H1 (cell line): ENCODE results near the gene IL1RAPL1.

Source experiments
- BRCA1 ChIP-seq: IDR thresholded peaks from 2 replicates; pipeline ENCODE4 v1.6.1; 2012; ENCODE audit warnings: low read depth, low read length, improper control_type of control experiment
- CBX8 ChIP-seq: fragments of 300-800, 300-1000 bp; sonication (generic); IDR thresholded peaks from 2 replicates; pipeline ENCODE4 v1.7.1; 2016; ENCODE audit warnings: low read depth, low read length, borderline replicate concordance
- CEBPB ChIP-seq: IDR thresholded peaks from 2 replicates; pipeline ENCODE4 v1.6.1; 2012; ENCODE audit warnings: low read depth, low read length
- EGR1 ChIP-seq: IDR thresholded peaks from 2 replicates; pipeline ENCODE4 v1.6.1; 2011; ENCODE audit warnings: low read depth, low read length, borderline replicate concordance
- EP300 ChIP-seq, 2 experiments: IDR thresholded peaks; 1 replicate in 1 of 2; 2 replicates in 1 of 2; pipeline ENCODE4 v1.6.1; 2011 to 2012; ENCODE audit warnings: low read depth in 2 of 2, low read length in 2 of 2, mild to moderate bottlenecking in 2 of 2, borderline replicate concordance in 1 of 2, inconsistent platforms in 1 of 2, moderate library complexity in 1 of 2
- EZH2 ChIP-seq: fragments of 200-600 bp; sonication (generic); IDR thresholded peaks from 2 replicates; pipeline ENCODE4 v1.7.1; 2012; ENCODE audit warnings: low read depth, mild to moderate bottlenecking, moderate library complexity, low read length, inconsistent platforms; ENCODE audit not compliant: severe bottlenecking
- KDM5A ChIP-seq: fragments of 200-600 bp; IDR thresholded peaks from 2 replicates; pipeline ENCODE4 v1.7.1; 2012; ENCODE audit warnings: mild to moderate bottlenecking, low read length, inconsistent platforms, mixed read lengths
- NANOG ChIP-seq: IDR thresholded peaks from 2 replicates; pipeline ENCODE4 v1.6.1; 2011; ENCODE audit warnings: low read length, low read depth, mild to moderate bottlenecking, inconsistent platforms; ENCODE audit not compliant: insufficient read depth, poor library complexity, severe bottlenecking
- RAD21 ChIP-seq, 2 experiments: IDR thresholded peaks in 1 of 2; conservative IDR thresholded peaks in 1 of 2; 2 replicates each; pipeline ENCODE4 v1.6.1; 2011; ENCODE audit warnings: low read depth in 2 of 2, low read length in 2 of 2, improper control_type of control experiment in 1 of 2, inconsistent platforms in 1 of 2, mild to moderate bottlenecking in 1 of 2, moderate library complexity in 1 of 2
- SP1 ChIP-seq: IDR thresholded peaks from 2 replicates; pipeline ENCODE4 v1.6.1; 2011; ENCODE audit warnings: low read depth, low read length
- TF ChIP-seq, protein P1 (sequence below), 3 experiments: IDR thresholded peaks; 1 replicate in 2 of 3; 2 replicates in 1 of 3; pipeline versions ENCODE4 v1.5.1 to v1.6.1; 2011; ENCODE audit warnings: low read length in 3 of 3, mild to moderate bottlenecking in 3 of 3, inconsistent platforms in 2 of 3, low read depth in 1 of 3, moderate library complexity in 1 of 3; ENCODE audit not compliant: insufficient read depth in 1 of 3; ENCODE audit errors: control extremely low read depth in 1 of 3
- TF ChIP-seq, protein P2 (sequence below): IDR thresholded peaks from 2 replicates; pipeline ENCODE4 v1.6.1; 2012; ENCODE audit warnings: inconsistent platforms

DNA sequence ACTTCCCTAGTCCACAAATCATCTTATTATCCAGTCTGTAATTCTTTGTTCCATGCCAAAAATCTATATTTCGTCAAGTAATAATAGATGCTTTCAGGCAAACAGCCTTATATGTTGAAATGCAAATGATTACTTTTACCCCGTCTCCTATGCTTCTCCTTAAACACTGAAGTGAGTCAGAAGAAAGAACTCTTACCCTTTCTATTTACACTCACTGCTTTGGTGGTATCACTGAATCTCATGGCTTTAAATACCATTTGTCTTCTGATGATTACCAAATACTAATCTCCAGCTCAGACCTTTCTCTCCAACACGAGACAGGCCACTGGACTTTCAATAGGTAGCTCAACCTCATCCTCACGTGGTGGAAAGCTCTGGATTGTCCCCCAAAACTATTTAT, 558.1 kb downstream of the IL1RAPL1 start:
- TF ChIP-seq, protein P1, sequence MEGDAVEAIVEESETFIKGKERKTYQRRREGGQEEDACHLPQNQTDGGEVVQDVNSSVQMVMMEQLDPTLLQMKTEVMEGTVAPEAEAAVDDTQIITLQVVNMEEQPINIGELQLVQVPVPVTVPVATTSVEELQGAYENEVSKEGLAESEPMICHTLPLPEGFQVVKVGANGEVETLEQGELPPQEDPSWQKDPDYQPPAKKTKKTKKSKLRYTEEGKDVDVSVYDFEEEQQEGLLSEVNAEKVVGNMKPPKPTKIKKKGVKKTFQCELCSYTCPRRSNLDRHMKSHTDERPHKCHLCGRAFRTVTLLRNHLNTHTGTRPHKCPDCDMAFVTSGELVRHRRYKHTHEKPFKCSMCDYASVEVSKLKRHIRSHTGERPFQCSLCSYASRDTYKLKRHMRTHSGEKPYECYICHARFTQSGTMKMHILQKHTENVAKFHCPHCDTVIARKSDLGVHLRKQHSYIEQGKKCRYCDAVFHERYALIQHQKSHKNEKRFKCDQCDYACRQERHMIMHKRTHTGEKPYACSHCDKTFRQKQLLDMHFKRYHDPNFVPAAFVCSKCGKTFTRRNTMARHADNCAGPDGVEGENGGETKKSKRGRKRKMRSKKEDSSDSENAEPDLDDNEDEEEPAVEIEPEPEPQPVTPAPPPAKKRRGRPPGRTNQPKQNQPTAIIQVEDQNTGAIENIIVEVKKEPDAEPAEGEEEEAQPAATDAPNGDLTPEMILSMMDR (IDR thresholded peaks at IDR 0.05; ENCODE audit: control extremely low read depth in 1 of 3, insufficient read depth in 1 of 3, low read depth in 1 of 3, low read length in 3 of 3): no peak
- TF ChIP-seq EGR1 (no peak), CEBPB (no peak), SP1 (no peak), BRCA1 (no peak), KDM5A (no peak), NANOG (no peak), EP300 (IDR thresholded peaks at IDR 0.05; ENCODE audit: borderline replicate concordance in 1 of 2, low read depth in 2 of 2, low read length in 2 of 2) (no peak), CBX8 (no peak), EZH2 (no peak), RAD21 (IDR thresholded peaks at IDR 0.05 in 1 of 2, conservative IDR thresholded peaks at IDR 0.05 in 1 of 2; ENCODE audit: low read depth in 2 of 2, low read length in 2 of 2) (no peak)
- TF ChIP-seq, protein P2, sequence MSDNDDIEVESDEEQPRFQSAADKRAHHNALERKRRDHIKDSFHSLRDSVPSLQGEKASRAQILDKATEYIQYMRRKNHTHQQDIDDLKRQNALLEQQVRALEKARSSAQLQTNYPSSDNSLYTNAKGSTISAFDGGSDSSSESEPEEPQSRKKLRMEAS: no peak
